ENCODE measurements around the gene C13orf46. TPM values are rescaled to one million over a fixed set of nuclear protein-coding genes. Genes with fewer than 3 reads are reported as not detected.

Gene C13orf46
- total RNA-seq, 3 donors from 2014 or later: 0.16 to 0.73 (median 0.66) TPM

DNA sequence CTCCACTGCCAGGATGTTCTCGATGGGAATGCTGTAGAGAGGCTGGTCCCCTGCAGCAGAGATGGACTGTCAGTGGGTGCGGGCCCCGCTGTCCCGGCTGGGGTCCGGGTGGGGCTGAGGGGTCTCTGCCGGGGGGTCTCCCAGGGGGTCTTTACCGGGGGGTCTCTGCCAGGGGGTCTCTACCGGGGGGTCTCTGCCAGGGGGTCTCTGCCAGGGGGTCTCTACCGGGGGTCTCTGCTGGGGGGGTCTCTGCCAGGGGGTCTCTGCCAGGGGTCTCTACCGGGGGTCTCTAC lies 25.7 kb upstream of the C13orf46 start:
- no peak for DNase-seq (ENCODE audit: low spot score in 2 of 2)
- Histone ChIP-seq H3K9me3 (no peaks in the 10 kb centered on the region), H3K27ac (peak overlapping the region in 1 of 2 donors; percentile 43), H3K4me3 (no peak overlapping the region), H3K36me3 (no peaks in the 10 kb centered on the region), H3K27me3 (no peaks in the 10 kb centered on the region), H3K4me1 (no peaks in the 10 kb centered on the region)
- intact Hi-C loops (cut with DNase I; ENCODE audit: low total_unique reads): no loop called here
- TF ChIP-seq, protein P1, sequence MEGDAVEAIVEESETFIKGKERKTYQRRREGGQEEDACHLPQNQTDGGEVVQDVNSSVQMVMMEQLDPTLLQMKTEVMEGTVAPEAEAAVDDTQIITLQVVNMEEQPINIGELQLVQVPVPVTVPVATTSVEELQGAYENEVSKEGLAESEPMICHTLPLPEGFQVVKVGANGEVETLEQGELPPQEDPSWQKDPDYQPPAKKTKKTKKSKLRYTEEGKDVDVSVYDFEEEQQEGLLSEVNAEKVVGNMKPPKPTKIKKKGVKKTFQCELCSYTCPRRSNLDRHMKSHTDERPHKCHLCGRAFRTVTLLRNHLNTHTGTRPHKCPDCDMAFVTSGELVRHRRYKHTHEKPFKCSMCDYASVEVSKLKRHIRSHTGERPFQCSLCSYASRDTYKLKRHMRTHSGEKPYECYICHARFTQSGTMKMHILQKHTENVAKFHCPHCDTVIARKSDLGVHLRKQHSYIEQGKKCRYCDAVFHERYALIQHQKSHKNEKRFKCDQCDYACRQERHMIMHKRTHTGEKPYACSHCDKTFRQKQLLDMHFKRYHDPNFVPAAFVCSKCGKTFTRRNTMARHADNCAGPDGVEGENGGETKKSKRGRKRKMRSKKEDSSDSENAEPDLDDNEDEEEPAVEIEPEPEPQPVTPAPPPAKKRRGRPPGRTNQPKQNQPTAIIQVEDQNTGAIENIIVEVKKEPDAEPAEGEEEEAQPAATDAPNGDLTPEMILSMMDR (IDR thresholded peaks at IDR 0.05): no peak
- TF ChIP-seq POLR2AphosphoS5 (IDR thresholded peaks at IDR 0.05): no peak
- TF ChIP-seq POLR2A (IDR thresholded peaks at IDR 0.05): no peak

DNA sequence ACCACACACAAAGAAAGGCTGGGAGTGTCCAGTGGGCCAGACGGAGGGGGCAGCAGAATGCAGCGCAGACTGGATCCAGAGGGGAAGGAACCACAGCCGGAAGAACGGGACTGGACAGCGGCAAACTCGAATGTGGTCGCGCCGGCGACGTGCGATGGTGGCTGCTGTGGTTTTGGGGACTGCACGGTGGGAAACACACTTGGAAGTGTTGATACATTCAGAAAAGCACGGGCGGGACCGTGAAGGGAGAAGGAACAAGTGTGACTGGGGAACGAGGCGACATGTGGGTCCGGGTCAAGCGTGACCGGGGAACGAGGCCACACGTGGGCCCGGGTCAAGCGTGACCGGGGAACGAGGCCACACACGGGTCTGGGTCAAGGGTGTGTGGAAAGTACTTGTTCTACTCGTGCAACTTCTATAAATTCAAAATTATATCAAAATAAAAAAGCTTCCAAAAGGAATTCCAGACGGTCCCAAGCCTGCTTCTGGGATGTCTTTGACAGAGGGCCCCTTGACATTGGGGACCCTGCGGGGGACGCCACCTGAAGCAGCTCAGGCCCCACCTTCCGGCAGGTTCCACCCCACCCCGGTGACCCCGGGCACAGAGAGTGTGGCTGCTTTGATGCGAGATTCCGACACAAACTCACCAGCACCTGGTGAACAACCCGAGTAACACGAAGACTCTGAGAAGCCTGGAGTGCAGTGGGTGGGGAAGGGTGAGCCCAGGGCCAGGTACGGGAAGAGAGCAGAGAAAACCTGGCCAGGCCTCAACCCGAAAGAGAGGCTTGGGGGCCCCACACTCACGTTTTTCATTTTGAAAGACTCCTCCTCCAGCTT lies 25.1 kb upstream of the C13orf46 start:
- no peak for DNase-seq (ENCODE audit: low spot score in 2 of 2)
- H3K4me3 ChIP-seq: no peak overlapping the region
- H3K36me3 ChIP-seq: no peaks in the 10 kb centered on the region
- no peaks in the 10 kb centered on the region for H3K9me3 ChIP-seq
- TF ChIP-seq POLR2A (IDR thresholded peaks at IDR 0.05) (no peak), POLR2AphosphoS5 (IDR thresholded peaks at IDR 0.05) (no peak)
- TF ChIP-seq, protein P1 (IDR thresholded peaks at IDR 0.05): no peak
- no peaks in the 10 kb centered on the region for H3K27me3 ChIP-seq
- intact Hi-C loops (cut with DNase I; ENCODE audit: low total_unique reads): no loop called here
- H3K4me1 ChIP-seq: no peaks in the 10 kb centered on the region
- H3K27ac ChIP-seq: peak overlapping the region in 1 of 2 donors; percentile 43

DNA sequence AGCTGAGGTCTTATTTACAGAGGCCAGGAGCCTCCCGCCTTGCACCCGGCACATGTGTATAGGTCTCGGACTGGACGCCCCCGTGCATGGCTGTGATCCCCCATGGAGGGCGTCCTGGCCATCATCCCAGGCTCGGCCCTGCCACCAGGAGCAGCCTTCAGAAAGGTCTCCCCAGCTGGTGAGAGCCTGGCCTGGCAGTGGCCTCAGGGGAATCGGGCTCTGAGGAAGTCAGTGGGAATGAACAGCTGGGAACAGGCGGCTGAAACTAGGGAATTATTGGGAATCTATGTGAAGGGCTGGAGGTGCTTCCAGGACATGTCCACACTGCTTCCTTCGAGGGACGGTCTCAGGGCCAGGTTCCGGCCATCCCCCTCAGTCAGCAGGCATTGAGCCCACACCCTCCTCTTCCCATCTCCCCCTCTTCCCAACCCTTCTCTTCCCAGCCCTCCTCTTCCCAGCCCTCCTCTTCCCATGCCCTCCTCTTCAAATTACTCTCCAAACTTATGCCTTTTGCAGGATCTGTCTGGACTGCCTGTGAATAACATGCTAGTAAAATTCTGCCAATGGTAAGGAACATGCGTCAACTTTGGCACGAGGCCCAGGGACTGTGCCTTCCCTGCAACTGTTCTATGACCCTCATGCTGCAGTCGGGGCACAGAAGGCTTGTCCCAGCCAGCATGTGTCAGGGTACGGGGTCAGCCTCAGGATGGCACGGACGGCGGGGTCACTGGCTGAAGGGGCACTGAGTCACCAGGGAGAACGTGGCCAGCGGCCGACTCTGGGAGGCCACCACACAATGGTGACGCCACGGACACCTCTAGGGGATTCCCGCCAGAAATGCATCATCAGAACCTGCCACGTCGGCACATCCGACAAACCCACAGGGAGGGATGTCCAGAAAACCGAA lies 24.2 kb upstream of the C13orf46 start:
- Histone ChIP-seq H3K27me3 (no peaks in the 10 kb centered on the region), H3K9me3 (no peaks in the 10 kb centered on the region), H3K4me3 (no peak overlapping the region), H3K27ac (peak overlapping the region in 1 of 2 donors; percentile 77), H3K4me1 (no peaks in the 10 kb centered on the region), H3K36me3 (no peaks in the 10 kb centered on the region)
- TF ChIP-seq POLR2AphosphoS5 (IDR thresholded peaks at IDR 0.05) (peak in 2 of 3 donors; percentile 22 to 52), POLR2A (IDR thresholded peaks at IDR 0.05) (no peak)
- intact Hi-C loops (cut with DNase I; ENCODE audit: low total_unique reads): no loop called here
- DNase-seq (ENCODE audit: low spot score in 2 of 2): no peak

DNA sequence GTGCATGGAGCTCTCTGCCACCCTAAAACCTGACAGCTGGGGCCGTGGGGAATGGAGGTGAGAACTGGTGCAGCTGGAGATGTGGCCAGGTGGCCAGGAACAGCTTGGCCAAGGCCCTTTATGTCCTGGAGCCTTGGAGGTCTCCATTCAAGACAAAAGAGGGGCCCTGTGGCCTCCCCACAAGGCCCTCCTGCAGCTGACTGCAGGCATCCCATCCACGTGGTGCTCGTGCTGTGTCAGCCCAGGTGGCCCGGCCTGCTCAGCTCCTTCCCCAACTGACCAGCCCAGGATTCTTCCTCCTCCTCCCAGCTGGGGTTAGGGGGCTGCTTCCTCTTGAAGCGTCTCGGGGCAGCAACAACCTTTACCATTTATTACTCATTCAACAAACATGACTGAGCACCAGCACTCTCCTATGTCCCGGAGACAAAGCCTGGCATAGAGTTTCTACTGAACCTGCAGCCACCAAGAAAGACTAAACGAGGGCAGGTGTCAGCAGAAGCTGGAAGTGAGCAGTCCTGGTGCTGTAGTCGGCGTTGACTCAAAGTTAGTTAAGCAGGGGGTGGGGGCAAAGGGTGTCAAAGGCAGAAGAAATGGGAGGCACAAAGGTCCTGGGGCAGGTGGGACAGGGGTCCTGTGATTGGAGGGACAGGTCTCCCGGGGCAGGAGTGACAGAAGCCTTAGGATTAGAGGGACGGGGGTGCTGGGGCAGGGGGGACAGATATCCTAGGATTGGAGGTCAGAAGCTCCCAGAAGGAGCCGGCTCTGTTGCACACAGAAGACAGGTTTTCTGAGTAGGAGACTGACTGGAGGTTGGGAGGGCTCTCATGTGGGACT lies 23.3 kb upstream of the C13orf46 start:
- TF ChIP-seq, protein P1 (IDR thresholded peaks at IDR 0.05): no peak
- TF ChIP-seq POLR2A (IDR thresholded peaks at IDR 0.05) (no peak), POLR2AphosphoS5 (IDR thresholded peaks at IDR 0.05) (no peak)
- no peaks in the 10 kb centered on the region for H3K4me1 ChIP-seq
- H3K36me3 ChIP-seq: no peaks in the 10 kb centered on the region
- H3K27me3 ChIP-seq: no peaks in the 10 kb centered on the region
- intact Hi-C loops (cut with DNase I; ENCODE audit: low total_unique reads): no loop called here
- no peak for DNase-seq (ENCODE audit: low spot score in 2 of 2)
- peak overlapping the region in 1 of 2 donors; percentile 77 for H3K27ac ChIP-seq
- H3K9me3 ChIP-seq: no peaks in the 10 kb centered on the region
- no peak overlapping the region for H3K4me3 ChIP-seq
